ENCODE measurements around the gene NUDT15.

NUDT15 gene

DNA sequence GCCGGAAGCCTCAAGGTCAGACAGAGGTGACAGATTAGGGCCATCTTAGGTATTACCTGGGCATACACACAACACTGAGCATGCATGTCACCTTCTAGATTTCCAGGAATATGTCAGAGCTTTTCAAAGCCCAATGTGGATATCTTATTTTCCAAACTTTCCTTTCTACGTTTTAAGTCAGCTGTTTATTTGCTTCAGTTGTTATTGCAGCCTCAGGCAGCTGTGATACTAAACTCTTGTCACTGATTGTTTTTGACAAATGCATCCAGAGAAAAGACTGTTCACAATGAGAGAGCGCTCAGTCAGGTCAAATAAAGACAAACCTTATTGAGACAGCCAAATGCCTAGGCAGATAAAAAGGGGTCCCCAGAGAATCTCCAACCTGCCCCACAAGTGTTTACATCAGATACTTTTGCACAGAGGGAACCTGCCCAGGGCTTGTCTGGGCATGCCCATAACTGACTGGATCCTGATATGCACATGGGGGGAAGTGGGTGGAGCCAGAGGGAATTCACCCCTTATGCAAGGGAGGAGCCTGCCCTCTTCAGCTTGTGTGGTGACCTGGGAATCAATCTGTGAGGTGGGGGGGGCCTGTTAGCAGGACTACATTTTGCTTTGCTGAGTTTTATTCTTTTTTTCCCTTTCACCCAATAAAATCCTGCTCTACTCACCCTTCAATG is 28.9 kb downstream of the NUDT15 start:
- H3K27me3 ChIP-seq (ENCODE audit: insufficient read depth, low read length), result no peaks in the 10 kb centered on the region
- no peaks in the 10 kb centered on the region for H3K9me2 ChIP-seq (ENCODE audit: low read depth, low read length)
- H3K4me1 ChIP-seq (ENCODE audit: insufficient read depth, low read length, severe bottlenecking), result peaks cover 7% of the 10 kb centered on the region
- no peaks in the 10 kb centered on the region for H4K20me1 ChIP-seq (ENCODE audit: insufficient read depth, low read length)
- no peaks in the 10 kb centered on the region for H3K79me2 ChIP-seq (ENCODE audit: insufficient read depth, low read length)
- no peak overlapping the region for H2AFZ ChIP-seq (ENCODE audit: low read length)
- no peak for TF ChIP-seq EZH2 (IDR thresholded peaks at IDR 0.05; ENCODE audit: borderline replicate concordance, low read length)
- TF ChIP-seq, protein P1, sequence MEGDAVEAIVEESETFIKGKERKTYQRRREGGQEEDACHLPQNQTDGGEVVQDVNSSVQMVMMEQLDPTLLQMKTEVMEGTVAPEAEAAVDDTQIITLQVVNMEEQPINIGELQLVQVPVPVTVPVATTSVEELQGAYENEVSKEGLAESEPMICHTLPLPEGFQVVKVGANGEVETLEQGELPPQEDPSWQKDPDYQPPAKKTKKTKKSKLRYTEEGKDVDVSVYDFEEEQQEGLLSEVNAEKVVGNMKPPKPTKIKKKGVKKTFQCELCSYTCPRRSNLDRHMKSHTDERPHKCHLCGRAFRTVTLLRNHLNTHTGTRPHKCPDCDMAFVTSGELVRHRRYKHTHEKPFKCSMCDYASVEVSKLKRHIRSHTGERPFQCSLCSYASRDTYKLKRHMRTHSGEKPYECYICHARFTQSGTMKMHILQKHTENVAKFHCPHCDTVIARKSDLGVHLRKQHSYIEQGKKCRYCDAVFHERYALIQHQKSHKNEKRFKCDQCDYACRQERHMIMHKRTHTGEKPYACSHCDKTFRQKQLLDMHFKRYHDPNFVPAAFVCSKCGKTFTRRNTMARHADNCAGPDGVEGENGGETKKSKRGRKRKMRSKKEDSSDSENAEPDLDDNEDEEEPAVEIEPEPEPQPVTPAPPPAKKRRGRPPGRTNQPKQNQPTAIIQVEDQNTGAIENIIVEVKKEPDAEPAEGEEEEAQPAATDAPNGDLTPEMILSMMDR (IDR thresholded peaks at IDR 0.05; ENCODE audit: low read length), result no peak
- H3K4me3 ChIP-seq (ENCODE audit: low read depth, low read length, poor library complexity, severe bottlenecking), result no peak overlapping the region
- peaks cover 9% of the 10 kb centered on the region for H3K9me3 ChIP-seq (ENCODE audit: low read length)
- H3K27ac ChIP-seq (ENCODE audit: low read depth, low read length, poor library complexity, severe bottlenecking), result peak overlapping the region; percentile 73
- H3K36me3 ChIP-seq (ENCODE audit: insufficient read depth, low read length), result peaks cover 63% of the 10 kb centered on the region
- no peak overlapping the region for H3K4me2 ChIP-seq (ENCODE audit: low read length)
- H3F3A ChIP-seq (ENCODE audit: insufficient read depth, low read length), result no peaks in the 10 kb centered on the region
- H3K9ac ChIP-seq (ENCODE audit: low read length), result no peak overlapping the region

- no peak overlapping the region for H2AFZ ChIP-seq (ENCODE audit: low read length)
- no peaks in the 10 kb centered on the region for H3K9me2 ChIP-seq (ENCODE audit: low read depth, low read length)
- H3K9me3 ChIP-seq (ENCODE audit: low read length), result peaks cover 17% of the 10 kb centered on the region
- TF ChIP-seq, protein P1 (IDR thresholded peaks at IDR 0.05; ENCODE audit: low read length), result peak; percentile 22; the same call in 1 of the 2 replicates
- no peak for TF ChIP-seq EZH2 (IDR thresholded peaks at IDR 0.05; ENCODE audit: borderline replicate concordance, low read length)
- H3F3A ChIP-seq (ENCODE audit: insufficient read depth, low read length), result no peaks in the 10 kb centered on the region
- H3K4me1 ChIP-seq (ENCODE audit: insufficient read depth, low read length, severe bottlenecking), result peaks cover 7% of the 10 kb centered on the region
- no peak overlapping the region for H3K9ac ChIP-seq (ENCODE audit: low read length)
- H3K27ac ChIP-seq (ENCODE audit: low read depth, low read length, poor library complexity, severe bottlenecking), result no peak overlapping the region
- H3K4me3 ChIP-seq (ENCODE audit: low read depth, low read length, poor library complexity, severe bottlenecking), result no peak overlapping the region
- H4K20me1 ChIP-seq (ENCODE audit: insufficient read depth, low read length), result no peaks in the 10 kb centered on the region
- no peak overlapping the region for H3K4me2 ChIP-seq (ENCODE audit: low read length)
- peaks cover 72% of the 10 kb centered on the region for H3K36me3 ChIP-seq (ENCODE audit: insufficient read depth, low read length)
- no peaks in the 10 kb centered on the region for H3K27me3 ChIP-seq (ENCODE audit: insufficient read depth, low read length)
- H3K79me2 ChIP-seq (ENCODE audit: insufficient read depth, low read length), result no peaks in the 10 kb centered on the region
These were observed 30.5 kb downstream of the NUDT15 start for GRCh38 chr13:48068036-48068435.

- Histone ChIP-seq H3K9me2 (ENCODE audit: low read depth, low read length) (no peaks in the 10 kb centered on the region), H3K9me3 (ENCODE audit: low read length) (peaks cover 17% of the 10 kb centered on the region), H3K4me1 (ENCODE audit: insufficient read depth, low read length, severe bottlenecking) (peaks cover 7% of the 10 kb centered on the region), H3F3A (ENCODE audit: insufficient read depth, low read length) (no peaks in the 10 kb centered on the region), H3K4me3 (ENCODE audit: low read depth, low read length, poor library complexity, severe bottlenecking) (no peak overlapping the region), H4K20me1 (ENCODE audit: insufficient read depth, low read length) (no peaks in the 10 kb centered on the region), H3K27ac (ENCODE audit: low read depth, low read length, poor library complexity, severe bottlenecking) (no peak overlapping the region), H3K79me2 (ENCODE audit: insufficient read depth, low read length) (no peaks in the 10 kb centered on the region), H3K9ac (ENCODE audit: low read length) (no peak overlapping the region), H3K27me3 (ENCODE audit: insufficient read depth, low read length) (no peaks in the 10 kb centered on the region), H3K4me2 (ENCODE audit: low read length) (no peak overlapping the region), H3K36me3 (ENCODE audit: insufficient read depth, low read length) (peaks cover 81% of the 10 kb centered on the region), H2AFZ (ENCODE audit: low read length) (no peak overlapping the region)
- TF ChIP-seq, protein P1 (IDR thresholded peaks at IDR 0.05; ENCODE audit: low read length), result no peak
- no peak for TF ChIP-seq EZH2 (IDR thresholded peaks at IDR 0.05; ENCODE audit: borderline replicate concordance, low read length)
These were observed 31.4 kb downstream of the NUDT15 start for GRCh38 chr13:48068952-48069351.
